WTC11 (cell line): ENCODE results near the gene TLK1. TPM values are rescaled to one million over a fixed set of nuclear protein-coding genes. Genes with fewer than 3 reads are reported as not detected.
A peak's percentile ranks its signal among the peaks of the same experiment; 100 is the strongest.

ENCODE experiments used
- ATAC-seq: fragments of 200-7000 bp; cut with Tn5 transposase; 2 replicates; pipeline ENCODE4 v1.10.0; 2021; ENCODE audit warnings: mild to moderate bottlenecking, moderate library complexity
- CTCF ChIA-PET: fragments of 300-600 bp; sonication (Branson Sonifier 250); formaldehyde crosslinking; loops from one replicate; lab custom pipeline; 2021; ENCODE audit warnings: antibody characterized with exemption; lab: Charles Lee
- POLR2A ChIA-PET: fragments of 350-600 bp; sonication (Branson Sonifier 250); formaldehyde crosslinking; loops from one replicate; lab custom pipeline; 2021; ENCODE audit warnings: antibody characterized with exemption; lab: Charles Lee
- DNase-seq: peaks from one replicate; pipeline ENCODE4 v3.0.0; 2021; ENCODE audit warnings: low spot score
- H3K27ac Mint-ChIP-seq: 2 replicates; pipeline ENCODE4 v1.8.0; 2021; ENCODE audit warnings: mixed read lengths
- H3K27me3 Mint-ChIP-seq: 2 replicates; pipeline ENCODE4 v1.8.0; 2021; ENCODE audit warnings: low read depth, mild to moderate bottlenecking, moderate library complexity, mixed read lengths
- H3K36me3 Mint-ChIP-seq: 2 replicates; pipeline ENCODE4 v1.8.0; 2021; ENCODE audit warnings: mixed read lengths
- H3K4me1 Mint-ChIP-seq: 2 replicates; pipeline ENCODE4 v1.8.0; 2022; ENCODE audit warnings: mixed read lengths
- H3K4me3 Mint-ChIP-seq: 2 replicates; pipeline ENCODE4 v1.8.0; 2021; ENCODE audit warnings: mild to moderate bottlenecking, moderate library complexity, mixed read lengths
- H3K9me3 Mint-ChIP-seq: 2 replicates; pipeline ENCODE4 v1.8.0; 2021; ENCODE audit warnings: mixed read lengths
- AR ChIP-seq: fragments of 250-450 bp; sonication (Bioruptor Pico); IDR thresholded peaks from 2 replicates; pipeline ENCODE4 v1.9.0; 2021; ENCODE audit warnings: mild to moderate bottlenecking
- ATF1 ChIP-seq: sonication (generic); formaldehyde crosslinking; IDR thresholded peaks from 2 replicates; pipeline ENCODE4 v1.8.1; 2023; ENCODE audit warnings: mild to moderate bottlenecking, moderate library complexity, missing genetic modification reagents
- ATF2 ChIP-seq: sonication (generic); formaldehyde crosslinking; IDR thresholded peaks from 2 replicates; pipeline ENCODE4 v1.8.1; 2022; ENCODE audit warnings: low read depth, missing genetic modification reagents, borderline replicate concordance
- E2F5 ChIP-seq: sonication (generic); formaldehyde crosslinking; IDR thresholded peaks from 2 replicates; pipeline ENCODE4 v1.8.1; 2022; ENCODE audit warnings: mild to moderate bottlenecking, moderate library complexity, missing genetic modification reagents
- ELF4 ChIP-seq: sonication (generic); formaldehyde crosslinking; IDR thresholded peaks from 2 replicates; pipeline ENCODE4 v1.8.1; 2022; ENCODE audit warnings: low read depth, mild to moderate bottlenecking, moderate library complexity, missing genetic modification reagents
- ETV6 ChIP-seq: sonication (generic); formaldehyde crosslinking; IDR thresholded peaks from 2 replicates; pipeline ENCODE4 v1.8.1; 2022; ENCODE audit warnings: mild to moderate bottlenecking, missing genetic modification reagents
- GTF2I ChIP-seq: fragments of 250-450 bp; sonication (Bioruptor Pico); conservative IDR thresholded peaks from 2 replicates; pipeline ENCODE4 v1.4.0; 2021; ENCODE audit warnings: mild to moderate bottlenecking
- IRF1 ChIP-seq: sonication (generic); formaldehyde crosslinking; IDR thresholded peaks from 2 replicates; pipeline ENCODE4 v1.8.0; 2023; ENCODE audit warnings: missing genetic modification reagents
- JUN ChIP-seq: sonication (generic); formaldehyde crosslinking; IDR thresholded peaks from 2 replicates; pipeline ENCODE4 v1.8.0; 2023; ENCODE audit warnings: mild to moderate bottlenecking, missing genetic modification reagents
- MAX ChIP-seq: sonication (generic); formaldehyde crosslinking; IDR thresholded peaks from 2 replicates; pipeline ENCODE4 v1.8.0; 2022; ENCODE audit warnings: mild to moderate bottlenecking, missing genetic modification reagents
- NFATC4 ChIP-seq: fragments of 250-450 bp; sonication (Bioruptor Pico); IDR thresholded peaks from 2 replicates; pipeline ENCODE4 v1.9.0; 2021; ENCODE audit warnings: mild to moderate bottlenecking
- PREB ChIP-seq: sonication (generic); formaldehyde crosslinking; IDR thresholded peaks from 2 replicates; pipeline ENCODE4 v1.8.1; 2022; ENCODE audit warnings: mild to moderate bottlenecking, missing genetic modification reagents, moderate library complexity, borderline replicate concordance
- SMAD3 ChIP-seq: sonication (generic); formaldehyde crosslinking; IDR thresholded peaks from 2 replicates; pipeline ENCODE4 v1.8.0; 2022; ENCODE audit warnings: missing genetic modification reagents, mild to moderate bottlenecking, borderline replicate concordance
- SMAD4 ChIP-seq: sonication (generic); formaldehyde crosslinking; IDR thresholded peaks from 2 replicates; pipeline ENCODE4 v1.8.0; 2022; ENCODE audit warnings: mild to moderate bottlenecking, missing genetic modification reagents
- SOX15 ChIP-seq: fragments of 250-450 bp; sonication (Bioruptor Pico); IDR thresholded peaks from 2 replicates; pipeline ENCODE4 v1.9.0; 2021; ENCODE audit warnings: mild to moderate bottlenecking
- TEAD4 ChIP-seq: sonication (generic); formaldehyde crosslinking; IDR thresholded peaks from 2 replicates; pipeline ENCODE4 v1.8.0; 2022; ENCODE audit warnings: mild to moderate bottlenecking, missing genetic modification reagents
- ZMAT4 ChIP-seq: fragments of 250-450 bp; sonication (Bioruptor Pico); IDR thresholded peaks from 2 replicates; pipeline ENCODE4 v1.9.0; 2021; ENCODE audit warnings: mild to moderate bottlenecking
- ZNF317 ChIP-seq: sonication (generic); formaldehyde crosslinking; IDR thresholded peaks from 2 replicates; pipeline ENCODE4 v1.8.1; 2023; ENCODE audit warnings: low read depth, mild to moderate bottlenecking, moderate library complexity, missing genetic modification reagents, borderline replicate concordance
- ZNF423 ChIP-seq: fragments of 250-450 bp; sonication (Bioruptor Pico); IDR thresholded peaks from 2 replicates; pipeline ENCODE4 v2.1.2; 2022; ENCODE audit warnings: mild to moderate bottlenecking, moderate library complexity
- ZNF512 ChIP-seq: sonication (generic); formaldehyde crosslinking; IDR thresholded peaks from 2 replicates; pipeline ENCODE4 v1.8.1; 2022; ENCODE audit warnings: missing genetic modification reagents, borderline replicate concordance
- ZSCAN18 ChIP-seq: fragments of 250-450 bp; sonication (Bioruptor Pico); IDR thresholded peaks from 2 replicates; pipeline ENCODE4 v2.1.2; 2022; ENCODE audit warnings: mild to moderate bottlenecking, moderate library complexity
- total RNA-seq: library from RNA; stranded (reverse); gene quantifications from 3 replicates; pipeline ENCODE4 v1.2.3, GENCODE V29; 2021

Gene TLK1
- total RNA-seq, 1 experiment from 2014 or later: 91.1 TPM

GRCh38 chr2:171160119-171160955 lies at the start of gene TLK1 (continued):
- no peak for TF ChIP-seq NFATC4 (CRISPR knock-in tag)
- TF ChIP-seq E2F5: no peak; the same call in 1 of the 2 replicates
- no peak for TF ChIP-seq MAX (CRISPR knock-in tag)
- no peak for TF ChIP-seq ZNF423 (CRISPR knock-in tag)
- no peak for TF ChIP-seq ZMAT4
- TF ChIP-seq ZNF512 (CRISPR knock-in tag): no peak
- no peak for TF ChIP-seq IRF1
- TF ChIP-seq ZSCAN18 (CRISPR knock-in tag): no peak
- TF ChIP-seq JUN (CRISPR knock-in tag): no peak
- TF ChIP-seq ZNF317: no peak; the same call in 1 of the 2 replicates
- no peak for TF ChIP-seq GTF2I (CRISPR knock-in tag)
- no peak for TF ChIP-seq SMAD4
- TF ChIP-seq PREB: no peak
- TF ChIP-seq ATF2 (CRISPR knock-in tag): no peak
- TF ChIP-seq SMAD3 (CRISPR knock-in tag): 0 out of 2 replicates have a peak, but pooled peaks have one; percentile 22

- ChIA-PET CTCF (interaction anchor here (1.8 kb wide), 1 partner anchor 206 kb away, joined by 6 read pairs; no protein-coding TSS in a partner anchor), POLR2A (no interaction called here)
- Mint-ChIP-seq H3K27ac (peak overlapping the region; percentile 83), H3K27me3 (no peaks in the 10 kb centered on the region), H3K4me3 (no peak overlapping the region), H3K4me1 (peaks cover 52% of the 10 kb centered on the region), H3K9me3 (peaks cover 15% of the 10 kb centered on the region), H3K36me3 (0 out of 2 replicates have a peak, but pooled peaks cover 3% of the 10 kb centered on the region)
- ATAC-seq (peak; percentile 43), DNase-seq (no peak)
- TF ChIP-seq SOX15 (no peak), TEAD4 (CRISPR knock-in tag) (no peak), AR (CRISPR knock-in tag) (no peak), ATF1 (CRISPR knock-in tag) (no peak), ZNF512 (CRISPR knock-in tag) (no peak), ETV6 (CRISPR knock-in tag) (no peak), ELF4 (CRISPR knock-in tag) (no peak), E2F5 (no peak)
Observed at GRCh38 chr2:171210216-171210863, 49.6 kb upstream of the TLK1 start.
